HG03432 (cell line): ENCODE data around the gene CELF6.

Source experiments
- ATAC-seq: cut with Tn5 transposase; IDR thresholded peaks from one replicate; pipeline ENCODE4 v1.9.1; 2021; ENCODE audit warnings: mild to moderate bottlenecking, moderate library complexity; ENCODE audit not compliant: unreplicated experiment

Gene CELF6

DNA sequence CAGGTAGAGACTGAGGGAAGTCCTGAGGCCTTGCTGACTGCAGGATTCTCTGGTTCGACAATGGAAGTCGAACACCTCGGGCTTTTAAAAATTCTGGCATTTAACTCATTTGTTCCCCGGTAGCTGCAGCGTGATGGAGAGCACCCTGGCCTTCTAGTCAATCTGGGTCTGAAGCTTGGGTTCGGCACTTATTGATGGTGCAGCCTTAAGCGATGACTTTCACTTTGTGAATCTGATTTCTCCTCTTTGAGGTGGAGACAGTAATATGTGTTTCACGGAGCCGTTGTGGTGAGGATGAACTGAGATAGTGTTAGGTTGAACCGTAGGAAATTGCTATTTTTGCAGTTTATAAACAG lies 47.0 kb downstream of the CELF6 start:
- ATAC-seq = no peak

GRCh38 chr15:72272213-72272996 lies 47.6 kb downstream of the CELF6 start, which contains the start of gene PARP6:
Gene PARP6, minus strand, starts transcription at chr15:72272554. Its CDS starts 5,077 bp downstream, at chr15:72267477.
- ATAC-seq = peak; percentile 95

DNA sequence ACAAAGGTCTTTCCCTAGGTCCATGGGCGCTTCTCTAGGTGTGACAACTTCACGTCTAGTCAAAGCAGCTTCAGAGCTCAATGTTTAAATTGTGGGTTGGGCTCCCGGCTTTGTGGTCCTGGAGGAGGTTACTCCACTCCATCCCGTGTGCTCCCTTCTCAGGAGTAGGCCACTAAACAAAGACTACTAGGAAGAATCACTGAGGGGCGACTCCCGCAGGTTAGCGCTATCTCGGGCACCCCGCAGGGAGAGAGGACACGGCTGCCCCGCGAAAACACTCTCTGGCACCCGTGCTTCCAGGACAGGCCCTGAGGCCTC lies 48.1 kb downstream of the CELF6 start:
- no peak for ATAC-seq

DNA sequence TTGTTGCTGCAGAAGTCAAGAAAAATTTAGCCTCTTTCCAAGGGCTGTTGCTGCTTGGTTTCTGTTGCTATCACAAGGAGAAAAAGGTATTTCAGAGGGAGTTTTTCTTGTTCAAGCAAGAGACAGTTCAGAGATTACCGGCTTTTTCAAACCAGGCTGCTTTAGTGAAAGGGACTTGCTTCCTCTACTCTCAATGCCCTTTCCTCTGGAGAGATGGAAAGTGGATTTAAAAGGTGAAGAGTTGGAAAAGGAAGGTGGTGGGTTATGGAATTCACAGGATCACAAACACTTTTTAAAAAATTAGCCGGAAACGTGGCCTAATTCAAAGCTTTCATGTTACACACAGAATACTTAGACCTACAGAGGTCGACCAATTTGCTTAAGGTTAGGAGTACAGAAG lies 48.7 kb downstream of the CELF6 start:
- ATAC-seq = no peak

DNA sequence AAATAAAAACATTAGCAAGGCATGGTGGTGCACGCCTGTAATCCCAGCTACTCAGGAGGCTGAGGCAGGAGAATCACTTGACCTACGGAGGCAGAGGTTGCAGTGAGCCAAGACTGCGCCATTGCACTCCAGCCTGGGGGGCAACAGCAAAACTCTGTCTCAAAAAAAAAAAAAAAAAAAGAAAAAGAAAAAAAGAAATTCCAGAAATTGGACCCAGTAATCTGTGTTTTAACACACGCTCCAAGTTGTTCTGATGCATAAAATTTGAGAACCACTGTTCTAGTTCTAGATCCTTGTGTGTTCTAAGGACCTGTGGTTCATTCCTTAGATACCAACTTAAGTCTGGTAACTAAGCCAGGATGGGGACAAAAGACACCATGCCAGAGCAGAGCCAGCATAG lies 50.2 kb downstream of the CELF6 start:
- no peak for ATAC-seq

DNA sequence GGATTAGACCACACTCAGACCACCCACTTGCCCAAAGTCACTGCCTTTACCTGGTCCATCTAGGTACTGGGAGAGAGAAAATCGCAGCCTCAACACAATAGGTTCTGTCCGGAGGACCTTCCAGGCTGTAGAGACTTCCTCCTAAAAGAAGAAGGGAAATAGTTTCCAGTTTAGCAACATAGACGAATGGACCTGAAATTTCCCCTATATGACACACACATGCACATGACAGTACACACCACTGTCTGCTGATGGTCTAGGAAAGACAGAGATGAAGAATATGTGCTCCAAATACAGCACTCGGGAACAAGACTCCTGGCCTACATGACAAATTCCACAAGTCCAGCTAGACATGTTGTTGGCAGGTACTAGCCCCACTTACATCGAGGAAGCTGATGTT lies 54.9 kb downstream of the CELF6 start:
- ATAC-seq = no peak

GRCh38 chr15:72252663-72253299 lies 67.2 kb downstream of the CELF6 start:
- ATAC-seq = no peak

DNA sequence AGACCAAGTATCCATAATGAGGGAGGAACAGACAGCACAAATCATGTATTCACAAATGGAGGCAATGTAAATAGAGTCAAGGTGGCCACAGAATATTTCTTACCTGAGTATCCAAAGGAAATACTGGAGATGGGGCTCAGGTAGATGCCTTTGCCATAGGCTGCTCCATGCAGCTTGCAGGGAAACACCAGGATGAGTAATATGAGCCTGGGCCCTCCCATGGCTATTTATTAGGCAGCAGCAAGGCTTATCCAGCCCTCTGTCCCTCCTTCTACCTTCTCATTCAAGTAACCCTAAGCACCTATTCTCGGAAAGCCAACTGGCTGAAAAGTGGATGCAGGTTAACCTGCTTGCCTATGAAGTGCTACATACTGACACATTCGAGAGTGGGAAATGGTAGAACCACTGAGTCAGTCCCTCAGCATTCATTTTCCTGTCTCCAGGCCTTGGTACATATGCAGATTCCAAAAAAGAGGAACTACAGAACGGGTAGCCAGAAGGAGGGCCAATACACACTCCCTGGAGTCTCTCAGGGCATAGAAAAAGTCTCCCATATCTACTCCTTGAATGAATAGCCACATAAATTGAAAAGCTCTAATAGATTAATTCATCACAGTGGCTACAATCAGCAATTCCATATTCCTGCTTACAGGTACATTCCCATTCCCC lies 70.7 kb downstream of the CELF6 start:
- no peak for ATAC-seq

DNA sequence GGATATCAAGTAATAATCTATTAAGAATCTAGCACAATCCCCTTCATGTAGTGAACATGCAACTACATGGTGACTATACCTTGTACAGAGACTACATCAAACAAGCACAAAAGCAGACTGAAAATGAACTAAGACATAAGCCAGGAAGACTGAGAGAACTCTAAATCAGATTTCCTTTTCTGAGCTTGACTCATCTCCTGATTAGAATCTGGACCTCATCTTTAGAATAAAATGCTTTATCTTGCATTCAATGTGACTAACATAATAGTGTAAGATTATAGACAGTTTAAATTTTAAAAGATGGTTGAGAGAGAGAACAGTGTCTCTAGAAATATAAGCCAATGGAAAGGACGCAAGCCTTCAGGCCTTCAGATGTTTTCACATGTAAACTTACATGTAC lies 71.4 kb downstream of the CELF6 start:
- ATAC-seq = no peak

GRCh38 chr15:72242775-72243370 lies 77.1 kb downstream of the CELF6 start:
- ATAC-seq = no peak

DNA sequence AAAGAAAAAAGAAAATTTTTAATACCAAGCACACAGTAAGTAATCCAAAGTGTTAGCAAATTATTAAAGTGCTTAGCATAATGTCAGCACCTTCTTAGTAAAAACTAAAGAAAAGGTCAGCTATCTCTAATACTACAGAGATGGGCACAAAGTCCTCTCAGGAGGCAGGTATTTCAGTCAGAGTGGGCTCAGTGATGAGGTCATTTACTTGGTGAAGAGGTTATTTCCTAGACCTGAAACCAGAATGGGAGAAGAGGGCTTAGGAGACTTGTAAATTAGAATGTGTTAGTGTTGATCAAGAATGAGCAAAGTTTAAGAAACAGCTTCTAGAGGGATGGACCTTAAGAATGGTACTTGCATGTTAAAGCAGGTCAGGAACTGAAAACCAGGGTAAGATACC lies 80.3 kb downstream of the CELF6 start:
- no peak for ATAC-seq

- no peak for ATAC-seq
Observed at GRCh38 chr15:72238586-72238985, 81.4 kb downstream of the CELF6 start.

- ATAC-seq = no peak
Observed at GRCh38 chr15:72237853-72238224, 82.1 kb downstream of the CELF6 start.

DNA sequence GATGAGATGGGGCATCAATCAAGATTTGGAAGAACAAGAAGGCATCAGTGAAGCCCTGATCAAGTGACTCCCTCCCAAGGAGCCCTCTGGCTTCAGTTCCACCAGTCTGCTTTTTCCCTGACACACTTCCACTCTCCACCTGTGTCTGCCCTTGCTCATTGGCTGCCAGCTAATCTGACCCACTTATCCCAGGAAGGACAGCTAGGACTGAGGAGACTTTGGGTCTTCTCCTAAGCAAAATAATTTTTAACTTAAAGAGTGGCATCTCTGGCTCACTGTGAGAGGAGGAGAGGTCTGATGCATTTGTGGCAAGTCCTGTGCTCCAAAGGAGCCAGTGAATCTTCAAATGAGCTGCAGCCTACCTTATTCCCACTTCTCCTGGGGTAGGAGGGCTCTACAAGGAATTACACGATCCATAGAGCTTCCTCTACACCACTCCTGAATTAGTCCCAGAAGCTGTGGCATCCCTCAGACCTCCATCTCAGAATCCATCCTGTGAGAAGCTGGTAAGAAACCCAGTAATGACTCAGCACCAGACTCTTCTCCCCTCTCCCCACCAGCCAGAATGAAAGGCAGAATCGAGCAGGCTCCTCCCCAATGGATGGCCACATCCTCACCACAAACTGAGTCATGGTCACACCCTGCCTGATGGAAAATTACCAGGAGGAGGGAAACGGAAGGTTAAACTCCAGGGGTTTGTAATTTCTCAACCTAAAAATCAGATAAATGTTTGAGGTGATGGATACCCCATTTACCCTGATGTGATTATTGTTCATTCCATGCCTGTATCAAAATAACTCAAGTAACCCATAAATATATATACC lies 82.7 kb downstream of the CELF6 start:
- ATAC-seq = peak; percentile 85

- no peak for ATAC-seq
Observed at GRCh38 chr15:72236381-72237003, 83.5 kb downstream of the CELF6 start.

DNA sequence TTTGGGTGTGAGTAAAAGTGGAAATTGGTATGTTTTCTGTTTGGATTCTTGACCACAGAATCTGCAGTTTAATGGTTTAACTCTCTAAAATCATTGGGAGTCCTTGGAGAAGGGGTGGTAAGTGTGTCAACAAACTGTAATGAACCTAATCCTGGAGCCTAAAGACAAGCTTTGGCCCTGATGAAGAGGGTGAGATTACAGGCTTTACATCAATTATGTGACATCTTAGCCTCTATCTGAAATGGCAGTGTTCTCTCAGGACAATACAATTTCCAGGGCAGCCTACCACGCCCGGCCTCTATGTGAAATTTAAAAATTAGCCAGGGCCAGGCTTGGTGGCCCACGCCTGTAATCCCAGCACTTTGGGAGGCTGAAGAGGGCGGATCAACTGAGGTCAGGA lies 84.7 kb downstream of the CELF6 start:
- no peak for ATAC-seq
